Thyroid gland (tissue), 4 donors: Measurements from ENCODE around the gene DICER1. TPM values are rescaled to one million over a fixed set of nuclear protein-coding genes. Genes with fewer than 3 reads are reported as not detected.

Experiments
- DNase-seq, 2 donors: peaks; one replicate each; pipeline ENCODE4 v3.0.0-alpha.2; 2019
- H3K27ac ChIP-seq, 3 donors: fragments of 200-600 bp; sonication (generic); 1 replicate in 2 of 3; 2 replicates in 1 of 3; pipeline ENCODE4 v1.5.1; 2016 to 2019; ENCODE audit warnings: mild to moderate bottlenecking in 1 of 3, moderate library complexity in 1 of 3
- H3K27me3 ChIP-seq: fragments of 200-600 bp; sonication (generic); one replicate; pipeline ENCODE4 v1.5.1; 2019
- H3K36me3 ChIP-seq, 2 donors: fragments of 200-600 bp; sonication (generic); one replicate each; pipeline ENCODE4 v1.5.1; 2016 to 2019
- H3K4me1 ChIP-seq, 2 donors: fragments of 200-600 bp; sonication (generic); one replicate each; pipeline ENCODE4 v1.5.1; 2017 to 2019
- H3K4me3 ChIP-seq, 3 donors: fragments of 200-600 bp; sonication (generic); replicated peaks in 1 of 3; 1 replicate in 2 of 3; 2 replicates in 1 of 3; pipeline ENCODE4 v1.5.1; 2016; ENCODE audit warnings: mild to moderate bottlenecking in 1 of 3
- H3K9me3 ChIP-seq: fragments of 200-600 bp; sonication (generic); one replicate; pipeline ENCODE4 v1.5.1; 2017
- POLR2A ChIP-seq, 2 donors: fragments of 450-650 bp; IDR thresholded peaks; one replicate each; pipeline ENCODE4 v1.6.1; 2017; ENCODE audit warnings: antibody characterized with exemption in 2 of 2, mild to moderate bottlenecking in 2 of 2, moderate library complexity in 1 of 2
- WGBS, 2 donors: methylation state at CpG; one replicate each; pipeline ENCODE4 v1.1.5; 2017; 5-methylcytosine and 5-hydroxymethylcytosine counted together
- intact Hi-C: fragments of 100-400 bp; cut with DNase I; formaldehyde crosslinking; loops from one replicate; pipeline ENCODE4 v1.15.1; 2023
- total RNA-seq, 4 donors: library from RNA; depleted of rRNA; stranded (reverse); fragments of >200 nt; gene quantifications; one replicate each; pipeline ENCODE4 v1.2.3, GENCODE V29; 2016
- TF ChIP-seq, protein P1 (sequence below), 6 experiments: fragments of 200-600 bp in 3 of 6; fragments of 450-650 bp in 3 of 6; sonication (generic) in 3 of 6; IDR thresholded peaks; one replicate each; pipeline ENCODE4 v1.5.1; 2016 to 2019; ENCODE audit warnings: antibody characterized with exemption in 6 of 6, mild to moderate bottlenecking in 2 of 6, inconsistent platforms in 1 of 6, moderate library complexity in 1 of 6

The DICER1 gene
- total RNA-seq, 4 donors from 2014 or later = 66.5 to 96.8 (median 78.8) TPM

DNA sequence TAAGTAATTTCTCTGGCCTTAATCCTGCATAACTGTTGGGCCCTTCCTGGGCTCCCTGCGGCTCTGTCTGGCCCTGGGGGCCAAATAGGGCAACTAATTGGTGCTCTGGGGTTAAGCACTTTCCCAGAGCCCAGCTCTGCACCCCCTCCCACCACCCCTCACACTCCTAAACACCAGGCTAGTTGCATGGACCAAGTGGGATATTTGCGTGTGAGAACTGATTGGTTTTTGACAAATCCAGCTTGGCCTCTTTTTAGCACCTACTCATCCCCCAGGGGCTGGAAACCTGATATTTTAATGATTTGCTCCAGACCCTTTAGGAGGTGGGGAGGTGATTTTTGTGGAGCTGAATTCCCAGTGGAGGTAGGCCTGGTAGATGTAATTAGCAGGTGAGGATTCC lies 91.9 kb downstream of the DICER1 start:
- intact Hi-C loops = no loop called here
- Histone ChIP-seq H3K9me3 (no peaks in the 10 kb centered on the region), H3K36me3 (no peaks in the 10 kb centered on the region), H3K4me3 (no peak overlapping the region), H3K27me3 (no peaks in the 10 kb centered on the region), H3K27ac (no peak overlapping the region), H3K4me1 (no peaks in the 10 kb centered on the region)
- DNase-seq = no peak
- 62 to 91% methylated on average over 2 of the region's 2 CpGs for WGBS, 2 donors
- TF ChIP-seq, protein P1, sequence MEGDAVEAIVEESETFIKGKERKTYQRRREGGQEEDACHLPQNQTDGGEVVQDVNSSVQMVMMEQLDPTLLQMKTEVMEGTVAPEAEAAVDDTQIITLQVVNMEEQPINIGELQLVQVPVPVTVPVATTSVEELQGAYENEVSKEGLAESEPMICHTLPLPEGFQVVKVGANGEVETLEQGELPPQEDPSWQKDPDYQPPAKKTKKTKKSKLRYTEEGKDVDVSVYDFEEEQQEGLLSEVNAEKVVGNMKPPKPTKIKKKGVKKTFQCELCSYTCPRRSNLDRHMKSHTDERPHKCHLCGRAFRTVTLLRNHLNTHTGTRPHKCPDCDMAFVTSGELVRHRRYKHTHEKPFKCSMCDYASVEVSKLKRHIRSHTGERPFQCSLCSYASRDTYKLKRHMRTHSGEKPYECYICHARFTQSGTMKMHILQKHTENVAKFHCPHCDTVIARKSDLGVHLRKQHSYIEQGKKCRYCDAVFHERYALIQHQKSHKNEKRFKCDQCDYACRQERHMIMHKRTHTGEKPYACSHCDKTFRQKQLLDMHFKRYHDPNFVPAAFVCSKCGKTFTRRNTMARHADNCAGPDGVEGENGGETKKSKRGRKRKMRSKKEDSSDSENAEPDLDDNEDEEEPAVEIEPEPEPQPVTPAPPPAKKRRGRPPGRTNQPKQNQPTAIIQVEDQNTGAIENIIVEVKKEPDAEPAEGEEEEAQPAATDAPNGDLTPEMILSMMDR (IDR thresholded peaks at IDR 0.05) = no peak

DNA sequence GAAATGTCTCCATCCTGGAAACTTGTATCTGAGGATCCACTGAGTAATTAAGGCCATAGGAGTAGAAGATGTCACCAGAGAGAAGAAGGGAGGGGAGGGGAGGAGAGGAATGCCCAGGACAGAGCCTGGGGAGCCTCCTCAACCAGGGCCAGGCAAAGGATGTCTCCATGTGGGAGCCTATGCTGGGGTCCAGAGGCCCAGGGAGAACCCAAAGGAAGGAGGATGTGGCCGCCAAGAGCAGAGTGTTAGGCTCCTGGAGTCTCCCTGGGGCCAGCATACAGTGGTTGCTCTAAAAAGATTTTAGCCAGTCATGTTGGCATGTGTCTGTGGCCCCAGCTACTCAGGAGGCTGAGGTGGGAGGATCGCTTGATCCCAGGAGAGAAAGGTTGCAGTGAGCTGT lies 92.6 kb downstream of the DICER1 start:
- WGBS, 2 donors = 96 to 98% methylated on average over 2 of the region's 2 CpGs
- Histone ChIP-seq H3K36me3 (no peaks in the 10 kb centered on the region), H3K9me3 (no peaks in the 10 kb centered on the region), H3K4me1 (no peaks in the 10 kb centered on the region), H3K27ac (no peak overlapping the region), H3K27me3 (no peaks in the 10 kb centered on the region), H3K4me3 (no peak overlapping the region)
- TF ChIP-seq, protein P1 (IDR thresholded peaks at IDR 0.05) = no peak
- TF ChIP-seq POLR2A (IDR thresholded peaks at IDR 0.05) = no peak
- no peak for DNase-seq
- intact Hi-C loops = no loop called here

DNA sequence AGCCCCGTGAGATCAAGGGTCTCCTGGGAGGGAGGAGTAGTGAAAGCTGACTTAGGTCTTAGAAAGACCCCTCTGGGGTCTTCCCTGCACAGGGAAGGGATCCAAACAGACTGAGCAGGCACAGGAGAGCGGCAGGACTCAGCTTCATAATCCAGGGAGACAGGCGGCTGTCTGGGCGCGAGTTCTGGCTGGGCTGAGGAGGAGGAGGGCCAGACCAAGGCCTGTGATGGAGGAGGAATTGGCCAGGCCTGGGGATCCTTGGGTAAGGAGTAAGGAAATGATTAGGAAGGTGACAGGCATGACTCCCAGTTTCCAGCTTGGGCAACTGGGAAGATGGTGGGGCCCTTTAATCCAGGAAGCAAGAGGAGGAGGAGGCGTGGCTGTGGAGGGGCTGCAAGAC lies 93.1 kb downstream of the DICER1 start:
- no peak for DNase-seq
- intact Hi-C loops = no loop called here
- no peak overlapping the region for H3K4me3 ChIP-seq
- H3K4me1 ChIP-seq = no peaks in the 10 kb centered on the region
- H3K27me3 ChIP-seq = no peaks in the 10 kb centered on the region
- TF ChIP-seq, protein P1 (IDR thresholded peaks at IDR 0.05) = no peak
- TF ChIP-seq POLR2A (IDR thresholded peaks at IDR 0.05) = no peak
- H3K27ac ChIP-seq = no peak overlapping the region
- 96 to 98% methylated on average over 6 of the region's 6 CpGs for WGBS, 2 donors
- no peaks in the 10 kb centered on the region for H3K36me3 ChIP-seq
- H3K9me3 ChIP-seq = no peaks in the 10 kb centered on the region

GRCh38 chr14:95063391-95063790 lies 93.9 kb downstream of the DICER1 start:
- WGBS, 2 donors = 46 to 54% methylated on average over 5 of the region's 5 CpGs
- DNase-seq = no peak
- no peak overlapping the region for H3K27ac ChIP-seq
- no peak overlapping the region for H3K4me3 ChIP-seq
- H3K27me3 ChIP-seq = no peaks in the 10 kb centered on the region
- no peak for TF ChIP-seq POLR2A (IDR thresholded peaks at IDR 0.05)
- TF ChIP-seq, protein P1 (IDR thresholded peaks at IDR 0.05) = no peak
- no peaks in the 10 kb centered on the region for H3K9me3 ChIP-seq
- H3K4me1 ChIP-seq = peaks cover 0 to under 1% of the 10 kb centered on the region in 2 donors
- intact Hi-C loops = no loop called here
- no peaks in the 10 kb centered on the region for H3K36me3 ChIP-seq

DNA sequence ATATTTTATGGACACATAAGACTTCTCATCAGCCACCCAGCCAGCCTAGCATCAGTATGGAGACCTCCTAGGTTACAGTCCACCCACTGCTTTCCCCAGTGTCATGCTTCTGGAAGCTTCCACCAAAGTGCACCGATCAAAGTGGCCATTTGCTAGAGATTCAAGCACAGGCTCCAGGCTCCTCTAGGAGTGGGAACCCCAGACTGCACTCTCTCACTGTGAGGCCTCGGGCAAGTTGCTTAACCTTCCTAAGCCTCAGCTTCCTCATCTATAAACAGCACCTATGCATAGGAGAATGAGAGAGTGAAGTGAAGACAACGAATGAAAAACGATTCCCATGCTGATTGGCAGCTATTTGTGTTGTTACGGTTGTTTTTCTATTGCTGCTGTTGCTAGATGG lies 94.4 kb downstream of the DICER1 start:
- 74 to 88% methylated on average over 4 to 5 of the region's 5 CpGs for WGBS, 2 donors
- no peak for DNase-seq
- no peak for TF ChIP-seq POLR2A (IDR thresholded peaks at IDR 0.05)
- TF ChIP-seq, protein P1 (IDR thresholded peaks at IDR 0.05) = no peak
- Histone ChIP-seq H3K4me1 (peaks cover 0 to 4% of the 10 kb centered on the region in 2 donors), H3K27me3 (no peaks in the 10 kb centered on the region), H3K9me3 (no peaks in the 10 kb centered on the region), H3K4me3 (no peak overlapping the region), H3K27ac (no peak overlapping the region), H3K36me3 (no peaks in the 10 kb centered on the region)
- intact Hi-C loops = no loop called here
